T47D (cell line): Measurements from ENCODE around the gene IGIP.

Experiments used
- DNase-seq, 2 experiments: peaks; one replicate each; pipeline versions ENCODE4 v3.0.0 to v3.0.0-alpha.2; 2011 to 2012; ENCODE audit warnings: low read depth in 1 of 2, low spot score in 1 of 2
- JUND ChIP-seq: IDR thresholded peaks from 2 replicates; pipeline ENCODE4 v1.6.1; 2012; ENCODE audit warnings: low read depth
- in situ Hi-C: cut with HindIII; loops from 2 replicates; pipeline ENCODE4 v1.10.0; 2016; ENCODE audit warnings: low sequenced_read_pairs, low pct_unique_long_range_greater_than_20kb

IGIP gene

DNA sequence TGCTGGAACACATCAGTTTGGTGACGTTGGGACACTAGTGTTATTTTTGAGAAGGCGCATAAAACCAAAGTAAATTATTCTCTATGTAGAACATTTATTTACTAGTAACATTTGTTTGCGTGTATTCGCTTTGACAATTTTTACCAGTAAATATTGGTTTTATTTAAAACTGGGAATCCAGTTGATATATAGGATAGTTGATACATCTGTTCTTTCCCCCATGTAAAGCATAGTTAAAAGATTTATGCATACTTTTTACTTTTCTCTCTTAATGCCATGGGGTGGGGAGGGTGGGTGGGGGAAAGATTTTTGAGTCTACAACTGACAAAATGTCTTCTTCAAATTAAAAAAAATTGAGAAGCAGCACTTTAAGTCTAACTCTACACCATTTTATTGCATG, at the start of gene IGIP:
TSS of gene IGIP (plus strand) at position 301 of the 400 bp plus-strand sequence. CDS start 2,540 bp downstream, outside the sequence.
- TF ChIP-seq JUND: no peak
- in situ Hi-C loops: no loop called here
- no peak for DNase-seq

GRCh38 chr5:140076142-140076541, 49.6 kb upstream of the IGIP start:
- in situ Hi-C loops: no loop called here
- no peak for TF ChIP-seq JUND
- no peak for DNase-seq

DNA sequence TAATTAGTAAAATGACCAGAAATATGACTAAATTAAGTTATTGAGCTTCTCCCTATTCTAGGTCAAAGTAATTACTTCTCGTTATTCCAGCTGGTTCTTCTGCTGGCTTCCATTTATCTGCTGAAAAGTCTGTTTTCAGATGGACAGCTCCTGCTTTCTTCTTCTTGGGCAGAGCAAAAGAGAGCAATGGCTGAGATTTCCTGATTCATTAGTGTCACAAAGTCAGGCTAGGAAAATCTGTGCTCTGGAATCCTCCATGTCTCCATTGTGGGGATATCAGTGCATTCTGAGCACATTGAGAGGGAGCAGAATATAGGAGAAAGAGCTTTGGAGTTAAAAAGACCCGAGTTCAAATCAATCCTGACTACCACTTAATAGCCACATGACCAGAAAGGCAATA, 48.9 kb upstream of the IGIP start:
- TF ChIP-seq JUND: no peak
- DNase-seq: no peak
- in situ Hi-C loops: no loop called here

DNA sequence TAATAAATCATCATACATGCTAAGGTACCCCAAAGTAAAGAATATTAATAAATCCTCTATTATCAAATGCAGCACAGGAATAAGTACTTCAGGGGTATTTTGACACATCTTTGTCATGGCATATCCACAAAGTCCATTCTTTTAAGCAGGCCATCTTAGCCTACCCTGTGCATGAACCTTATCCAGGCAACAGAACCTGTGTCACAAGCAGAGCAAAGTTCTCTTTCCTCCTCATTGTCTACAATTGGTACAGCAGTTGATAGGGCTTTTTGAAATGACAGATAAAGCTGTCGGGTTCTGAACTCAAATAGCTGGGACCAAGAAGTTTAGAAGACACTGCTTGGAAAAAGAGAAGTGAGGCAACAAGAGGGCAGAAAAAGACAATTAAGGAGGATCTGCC, 42.6 kb upstream of the IGIP start:
- in situ Hi-C loops: no loop called here
- no peak for TF ChIP-seq JUND
- DNase-seq: no peak

GRCh38 chr5:140083650-140084049, 42.1 kb upstream of the IGIP start:
- in situ Hi-C loops: no loop called here
- TF ChIP-seq JUND: no peak
- DNase-seq: no peak

GRCh38 chr5:140084541-140084940, 41.2 kb upstream of the IGIP start:
- in situ Hi-C loops: no loop called here
- no peak for TF ChIP-seq JUND
- no peak for DNase-seq

GRCh38 chr5:140090251-140090650, 35.5 kb upstream of the IGIP start:
- in situ Hi-C loops: no loop called here
- DNase-seq: no peak
- no peak for TF ChIP-seq JUND

GRCh38 chr5:140093179-140093578, 32.6 kb upstream of the IGIP start:
- in situ Hi-C loops: no loop called here
- TF ChIP-seq JUND: no peak
- no peak for DNase-seq

GRCh38 chr5:140093866-140094265, 31.9 kb upstream of the IGIP start:
- in situ Hi-C loops: no loop called here
- DNase-seq: no peak
- TF ChIP-seq JUND: no peak

DNA sequence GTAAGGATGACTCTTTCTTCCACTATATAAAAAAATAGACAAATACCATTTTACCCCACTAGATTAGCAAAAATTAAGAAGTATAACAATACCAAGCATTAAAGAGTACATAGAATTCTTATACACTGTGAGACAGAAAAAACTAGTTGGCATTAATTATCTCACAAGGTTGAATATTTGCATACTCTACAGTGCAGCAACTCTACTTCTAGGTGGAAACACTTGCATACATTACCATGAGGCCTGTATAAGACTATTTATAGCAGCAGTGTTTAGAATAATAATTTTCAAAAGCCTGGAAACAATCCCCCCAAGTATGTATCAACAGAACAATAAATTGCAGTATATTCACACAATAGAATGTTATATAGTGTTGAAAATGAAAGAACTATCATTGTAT, 30.8 kb upstream of the IGIP start:
- in situ Hi-C loops: no loop called here
- DNase-seq: no peak
- TF ChIP-seq JUND: no peak

- in situ Hi-C loops: no loop called here
- no peak for DNase-seq
- no peak for TF ChIP-seq JUND
These were observed 24.6 kb upstream of the IGIP start for GRCh38 chr5:140101179-140101578.

DNA sequence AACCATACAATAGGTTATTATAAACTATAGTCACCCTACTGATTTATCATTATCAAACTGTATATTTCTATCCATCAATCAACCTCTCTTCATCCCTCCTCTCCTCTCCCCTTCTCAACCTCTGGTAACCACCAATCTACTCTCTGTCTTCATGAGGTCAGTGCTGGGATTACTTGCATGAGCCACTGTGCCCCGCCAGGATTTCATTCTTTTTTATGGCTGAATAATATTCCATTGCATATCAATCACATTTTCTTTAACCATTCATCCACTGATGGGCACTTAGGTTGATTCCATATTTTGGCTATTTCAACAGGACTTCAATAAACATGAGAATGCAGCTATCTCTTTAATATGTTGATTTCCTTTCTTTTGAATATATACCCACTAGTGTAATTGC, 22.6 kb upstream of the IGIP start:
- no peak for DNase-seq
- no peak for TF ChIP-seq JUND
- in situ Hi-C loops: no loop called here

DNA sequence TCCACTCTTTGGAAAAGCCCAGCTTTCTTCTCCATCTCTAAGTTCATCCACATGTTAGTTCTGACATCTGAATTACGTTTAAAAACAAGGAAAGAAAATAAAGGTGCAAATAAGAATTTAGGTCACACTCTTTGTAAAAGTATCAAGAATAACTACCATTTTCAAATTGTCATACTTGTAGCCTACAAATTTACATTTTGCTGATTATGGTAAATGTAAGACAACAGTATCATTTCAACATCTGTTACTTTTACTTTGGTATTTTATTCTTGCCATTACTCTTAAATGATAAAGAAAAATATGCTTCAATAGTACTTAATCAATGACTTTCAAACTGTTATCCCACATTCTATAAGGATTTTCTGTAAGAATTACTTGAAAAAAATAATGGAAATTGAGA, 21.6 kb upstream of the IGIP start:
- in situ Hi-C loops: no loop called here
- TF ChIP-seq JUND: no peak
- DNase-seq: no peak

GRCh38 chr5:140106101-140106500, 19.6 kb upstream of the IGIP start:
- in situ Hi-C loops: no loop called here
- peak in 1 of 2 experiments; percentile 42 for DNase-seq
- no peak for TF ChIP-seq JUND
